K562 (cell line): ENCODE data around the gene LAMP1. TPM values are rescaled to one million over a fixed set of nuclear protein-coding genes. Genes with fewer than 3 reads are reported as not detected.

Experiments used
- ATAC-seq: fragments of 200-7000 bp; cut with Tn5 transposase; 3 replicates; pipeline ENCODE4 v1.9.1; 2020; ENCODE audit warnings: moderate library complexity
- BruUV-seq: library from RNA; stranded (reverse); fragments of 400-500 nt; replicated peaks from 2 replicates; lab custom pipeline; 2021; lab: Mats Ljungman, UMichigan
- CTCF ChIA-PET: fragments of 300-600 bp; formaldehyde crosslinking; extraction: SDS; loops from one replicate; lab custom pipeline; 2021; ENCODE audit warnings: low intra/inter-chr PET ratio; lab: Yijun Ruan, JAX
- POLR2A ChIA-PET: fragments of 300-600, 350-650 bp; sonication (Branson Sonifier 250); formaldehyde crosslinking; extraction: SDS; loops from one replicate; lab custom pipeline; 2021; ENCODE audit warnings: antibody characterized with exemption, inconsistent platforms; lab: Yijun Ruan, JAX
- DNase-seq, 4 experiments: peaks; one replicate each; pipeline versions ENCODE4 v3.0.0 to v3.0.0-alpha.2; 2011 to 2018; ENCODE audit warnings: low spot score in 3 of 4, mixed read lengths in 3 of 4; ENCODE audit errors: extremely low read depth in 1 of 4
- FAIRE-seq: peaks from 2 replicates; lab custom pipeline; 2011; peaks lifted over from hg19 to GRCh38; lab: Jason Lieb, UNC
- H2AFZ ChIP-seq: 2 replicates; pipeline ENCODE4 v1.6.0; 2011; ENCODE audit warnings: low read depth, low read length, control low read depth, inconsistent platforms
- H3K27ac ChIP-seq: fragments of 200-600 bp; 3 replicates; pipeline ENCODE4 v1.8.0; 2011; ENCODE audit warnings: low read depth, mild to moderate bottlenecking, control low read depth, inconsistent platforms, low read length, moderate library complexity, mixed read lengths; ENCODE audit errors: extremely low read depth
- H3K27me3 ChIP-seq, 2 experiments: fragments of 300-600 bp in 1 of 2; 2 replicates in 1 of 2; 3 replicates in 1 of 2; pipeline versions ENCODE4 v1.6.0 to v1.8.0; 2011; ENCODE audit warnings: inconsistent platforms in 2 of 2, low read length in 2 of 2, mild to moderate bottlenecking in 1 of 2, mixed read lengths in 1 of 2, moderate library complexity in 1 of 2; ENCODE audit not compliant: control insufficient read depth in 2 of 2, insufficient read depth in 2 of 2
- H3K36me3 ChIP-seq: fragments of 300-600 bp; 3 replicates; pipeline ENCODE4 v1.8.0; 2011; ENCODE audit warnings: mild to moderate bottlenecking, low read length, inconsistent platforms; ENCODE audit not compliant: control insufficient read depth, insufficient read depth
- H3K4me1 ChIP-seq, 2 experiments: fragments of 200-600 bp in 1 of 2; replicated peaks in 1 of 2; 2 replicates in 1 of 2; 3 replicates in 1 of 2; pipeline versions ENCODE4 v1.5.1 to v1.8.0; 2011; ENCODE audit warnings: inconsistent platforms in 2 of 2, low read length in 2 of 2, mild to moderate bottlenecking in 1 of 2, mixed read lengths in 1 of 2, moderate library complexity in 1 of 2; ENCODE audit not compliant: control insufficient read depth in 2 of 2, insufficient read depth in 2 of 2
- H3K4me2 ChIP-seq: 2 replicates; pipeline ENCODE4 v1.6.1; 2011; ENCODE audit warnings: low read length, control low read depth, inconsistent platforms, mixed read lengths; ENCODE audit not compliant: insufficient read depth
- H3K4me3 ChIP-seq: fragments of 200-600 bp; sonication (generic), shearing (Covaris generic); 2 replicates; pipeline ENCODE4 v1.5.1; 2016; ENCODE audit warnings: control low read depth, inconsistent platforms
- H3K79me2 ChIP-seq: fragments of 200-600 bp; 3 replicates; pipeline ENCODE4 v1.8.0; 2011; ENCODE audit warnings: low read length, inconsistent platforms; ENCODE audit not compliant: control insufficient read depth, insufficient read depth
- H3K9ac ChIP-seq, 2 experiments: 2 replicates each; pipeline versions ENCODE4 v1.6.0 to v1.6.1; 2011; ENCODE audit warnings: low read depth in 2 of 2, low read length in 2 of 2, control low read depth in 1 of 2, inconsistent platforms in 1 of 2, mild to moderate bottlenecking in 1 of 2, mixed read lengths in 1 of 2; ENCODE audit not compliant: insufficient read depth in 1 of 2
- H3K9me1 ChIP-seq: one replicate; pipeline ENCODE4 v1.6.0; 2011; ENCODE audit warnings: inconsistent platforms, mild to moderate bottlenecking, low read length, moderate library complexity; ENCODE audit not compliant: control insufficient read depth, insufficient read depth
- H3K9me3 ChIP-seq: replicated peaks from 2 replicates; pipeline ENCODE4 v1.5.1; 2011; ENCODE audit warnings: low read depth, low read length, inconsistent platforms; ENCODE audit not compliant: control insufficient read depth, insufficient read depth
- H4K20me1 ChIP-seq: replicated peaks from 2 replicates; pipeline ENCODE4 v1.6.1; 2011; ENCODE audit warnings: low read length, inconsistent platforms, mixed read lengths; ENCODE audit not compliant: control insufficient read depth, insufficient read depth
- EHMT2 ChIP-seq: fragments of 450-650 bp; IDR thresholded peaks from 2 replicates; pipeline ENCODE4 v1.6.1; 2018; ENCODE audit warnings: antibody characterized with exemption
- KLF16 ChIP-seq: IDR thresholded peaks from 2 replicates; pipeline ENCODE4 v1.6.1; 2016; ENCODE audit warnings: antibody characterized with exemption
- MBD1 ChIP-seq: fragments of 250-450 bp; sonication (Bioruptor Pico); IDR thresholded peaks from 2 replicates; pipeline ENCODE4 v1.8.0; 2022; ENCODE audit warnings: inconsistent platforms
- POLR2G ChIP-seq: fragments of 200-400 bp; formaldehyde crosslinking; IDR thresholded peaks from 2 replicates; pipeline ENCODE4 v1.6.1; 2017; ENCODE audit warnings: low read depth, mild to moderate bottlenecking, antibody characterized with exemption, low read length, moderate library complexity
- TRIM28 ChIP-seq: fragments of 450-650 bp; IDR thresholded peaks from 2 replicates; pipeline ENCODE4 v1.6.1; 2017
- ZNF212 ChIP-seq: fragments of 450-650 bp; formaldehyde crosslinking; IDR thresholded peaks from 2 replicates; pipeline ENCODE4 v1.4.0; 2020; ENCODE audit warnings: mild to moderate bottlenecking
- ZNF707 ChIP-seq: fragments of 250-450 bp; sonication (Bioruptor Pico); conservative IDR thresholded peaks from 2 replicates; pipeline ENCODE4 v1.8.0; 2022; ENCODE audit warnings: inconsistent platforms, mild to moderate bottlenecking, moderate library complexity
- WGBS: fragments of 100-300 bp; shearing (Covaris generic); methylation state at CpG from one replicate; pipeline ENCODE4 v1.1.6; 2016; ENCODE audit warnings: low coverage, mixed read lengths; ENCODE audit not compliant: insufficient coverage; ENCODE audit errors: missing lambda C conversion rate; 5-methylcytosine and 5-hydroxymethylcytosine counted together
- in situ Hi-C: fragments of 300-500 bp; cut with MboI; formaldehyde crosslinking; loops from 4 replicates; pipeline ENCODE4 v1.15.0; 2018; ENCODE audit warnings: inconsistent platforms, mixed read lengths
- intact Hi-C: fragments of 100-400 bp; cut with micrococcal nuclease; formaldehyde crosslinking; loops from 2 replicates; pipeline ENCODE4 v1.14.2; 2022
- polyA plus RNA-seq, 8 experiments: library from polyadenylated mRNA; depleted of rRNA in 4 of 8; stranded (reverse) in 5 of 8; unstranded in 3 of 8; fragments of >200 nt; fragmentation: Nextera tagmentation in 2 of 8; fragmentation: Illumina TruSeq in 1 of 8; extraction: Ambion mirVana in 2 of 8; extraction: Trizol in 1 of 8; gene quantifications; 2 replicates each; pipeline versions ENCODE4 v1.2.1 to v1.2.3, GENCODE V29; 2011 to 2014; ENCODE audit warnings: inconsistent platforms in 1 of 8, missing spikeins in 1 of 8
- total RNA-seq, 7 experiments: library from RNA; depleted of rRNA in 6 of 7; stranded (reverse); fragments of >200 nt in 6 of 7; fragmentation: Illumina TruSeq in 2 of 7; extraction: Trizol in 2 of 7; gene quantifications; 2 replicates each; pipeline versions ENCODE4 v1.2.1 to v1.2.3, GENCODE V29; 2011 to 2021; ENCODE audit warnings: low replicate concordance in 1 of 7

LAMP1 gene
- total and polyA plus RNA-seq, 9 of the 15 experiments (the other 6 are each of a cell fraction or from before 2014, with no cell fraction given): 2.2 to 70.1 (median 30.5) TPM

DNA sequence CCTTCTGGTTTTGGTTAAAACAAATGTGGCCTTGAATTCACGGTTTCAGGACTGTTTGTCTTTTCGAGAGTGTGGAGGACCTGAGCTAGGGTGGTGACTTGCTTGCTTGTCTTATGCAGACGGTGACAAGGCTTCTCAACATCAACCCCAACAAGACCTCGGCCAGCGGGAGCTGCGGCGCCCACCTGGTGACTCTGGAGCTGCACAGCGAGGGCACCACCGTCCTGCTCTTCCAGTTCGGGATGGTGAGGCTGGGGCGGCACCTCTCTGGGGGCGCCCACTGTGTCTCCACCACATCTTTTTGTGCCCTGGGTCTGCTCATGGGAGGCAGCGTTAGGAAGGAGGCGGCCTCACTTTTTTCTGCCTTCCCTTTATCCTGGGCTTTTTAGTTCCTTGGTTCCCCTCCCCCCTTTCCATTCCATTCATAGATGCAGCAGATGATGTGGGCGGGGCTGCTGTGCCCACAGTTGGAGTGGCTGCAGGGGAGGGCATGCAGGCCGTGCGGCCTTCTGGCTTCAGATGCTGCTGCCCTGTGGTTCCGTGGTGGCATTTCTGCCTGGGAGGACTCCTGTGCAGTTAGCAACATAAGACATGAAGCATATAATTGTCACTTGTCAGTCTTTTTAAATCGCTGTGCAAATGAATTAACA, 23.3 kb downstream of the LAMP1 start:
- H3K9me3 ChIP-seq: no peaks in the 10 kb centered on the region
- H3K36me3 ChIP-seq: peaks cover 64% of the 10 kb centered on the region; the same call in 2 of the 3 replicates
- DNase-seq (no peak), FAIRE-seq (no peak), ATAC-seq (no peak)
- H3K4me2 ChIP-seq: no peak overlapping the region
- in situ Hi-C loops: no loop called here
- 92% methylated on average over 5 of the region's 19 CpGs for WGBS
- CTCF ChIA-PET: no interaction called here
- no peaks in the 10 kb centered on the region for H4K20me1 ChIP-seq
- POLR2A ChIA-PET: interaction anchor here (0.7 kb wide), 1 partner anchor 16 kb away, joined by 3 read pairs; no protein-coding TSS in a partner anchor
- H3K27me3 ChIP-seq: no peaks in the 10 kb centered on the region
- H3K27ac ChIP-seq: no peak overlapping the region
- H3K9me1 ChIP-seq: no peaks in the 10 kb centered on the region
- no peak overlapping the region for H3K4me3 ChIP-seq
- intact Hi-C loops: no loop called here
- H2AFZ ChIP-seq: no peak overlapping the region
- H3K79me2 ChIP-seq: no peaks in the 10 kb centered on the region
- no peaks in the 10 kb centered on the region; a peak in 1 of 5 replicates for H3K4me1 ChIP-seq
- TF ChIP-seq POLR2G (peak; percentile 27; the same call in 1 of the 2 replicates), KLF16 (no peak)
- TF ChIP-seq, all 486 proteins: peak for 1
- BruUV-seq: no TSS peak
- no peak overlapping the region for H3K9ac ChIP-seq

DNA sequence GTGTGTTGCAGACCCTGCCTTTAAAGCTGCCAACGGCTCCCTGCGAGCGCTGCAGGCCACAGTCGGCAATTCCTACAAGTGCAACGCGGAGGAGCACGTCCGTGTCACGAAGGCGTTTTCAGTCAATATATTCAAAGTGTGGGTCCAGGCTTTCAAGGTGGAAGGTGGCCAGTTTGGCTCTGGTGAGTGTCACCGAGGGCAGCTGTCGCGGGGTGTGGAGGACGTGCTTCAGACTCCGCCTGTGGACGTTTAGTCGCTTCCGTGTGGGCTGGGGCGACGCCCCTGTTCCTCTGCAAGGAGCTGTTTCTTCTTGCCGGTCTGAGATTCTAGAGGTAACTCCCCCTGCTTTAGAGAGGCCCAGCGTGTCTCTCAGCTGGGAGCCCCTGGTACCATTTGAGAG, 24.5 kb downstream of the LAMP1 start:
- ATAC-seq (no peak), DNase-seq (no peak), FAIRE-seq (no peak)
- no peak overlapping the region for H2AFZ ChIP-seq
- H3K9me1 ChIP-seq: no peaks in the 10 kb centered on the region
- BruUV-seq: no TSS peak
- intact Hi-C loops: no loop called here
- WGBS: 89% methylated on average over 9 of the region's 22 CpGs
- no peaks in the 10 kb centered on the region for H3K9me3 ChIP-seq
- in situ Hi-C loops: no loop called here
- no peaks in the 10 kb centered on the region for H3K79me2 ChIP-seq
- H3K27me3 ChIP-seq: no peaks in the 10 kb centered on the region
- CTCF ChIA-PET: no interaction called here
- peaks cover 64% of the 10 kb centered on the region; the same call in 2 of the 3 replicates for H3K36me3 ChIP-seq
- H3K27ac ChIP-seq: no peak overlapping the region
- H3K4me2 ChIP-seq: no peak overlapping the region
- TF ChIP-seq EHMT2 (no peak), MBD1 (CRISPR knock-in tag) (no peak), ZNF707 (CRISPR knock-in tag) (no peak), ZNF212 (CRISPR knock-in tag) (no peak), TRIM28 (no peak), POLR2G (peak; percentile 42)
- TF ChIP-seq, all 486 proteins: peak for 1
- no peaks in the 10 kb centered on the region; a peak in 1 of 5 replicates for H3K4me1 ChIP-seq
- POLR2A ChIA-PET: interaction anchor here (0.6 to 0.7 kb wide), 2 partner anchors 11 to 14 kb away, joined by 3 to 4 read pairs; no protein-coding TSS in a partner anchor
- H3K4me3 ChIP-seq: no peak overlapping the region
- H4K20me1 ChIP-seq: no peaks in the 10 kb centered on the region
- H3K9ac ChIP-seq: no peak overlapping the region; a peak in 1 of 4 replicates
